ENCODE measurements around the gene CYTH1. TPM values are rescaled to one million over a fixed set of nuclear protein-coding genes. Genes with fewer than 3 reads are reported as not detected.

Gene CYTH1
- total RNA-seq, 1 experiment from 2014 or later: 20.0 TPM

GRCh38 chr17:78644931-78645351 is 137.1 kb downstream of the CYTH1 start:
- Mint-ChIP-seq H3K4me3 (no peak overlapping the region), H3K27ac (no peak overlapping the region), H3K27me3 (ENCODE audit: low read depth) (no peaks in the 10 kb centered on the region), H3K36me3 (no peaks in the 10 kb centered on the region), H3K9me3 (peaks cover 3% of the 10 kb centered on the region; the same call in 1 of the 2 replicates), H3K4me1 (no peaks in the 10 kb centered on the region)
- TF ChIP-seq ZNF512 (CRISPR knock-in tag; IDR thresholded peaks at IDR 0.05; ENCODE audit: borderline replicate concordance) (no peak), ZNF416 (CRISPR knock-in tag; IDR thresholded peaks at IDR 0.05) (no peak)
- POLR2A ChIA-PET: no interaction called here
- DNase-seq (ENCODE audit: low spot score) (no peak), ATAC-seq (no peak)
- CTCF ChIA-PET: interaction anchor here (1.2 to 1.3 kb wide), 2 partner anchors 9 to 148 kb away, joined by 3 read pairs; no protein-coding TSS in a partner anchor

GRCh38 chr17:78644224-78644623 is 137.8 kb downstream of the CYTH1 start:
- Mint-ChIP-seq H3K36me3 (no peaks in the 10 kb centered on the region), H3K27me3 (ENCODE audit: low read depth) (no peaks in the 10 kb centered on the region), H3K4me1 (no peaks in the 10 kb centered on the region), H3K27ac (no peak overlapping the region), H3K9me3 (peaks cover 3% of the 10 kb centered on the region; the same call in 1 of the 2 replicates), H3K4me3 (no peak overlapping the region)
- no peak for DNase-seq (ENCODE audit: low spot score)
- ChIA-PET CTCF (interaction anchor here (0.7 to 1.5 kb wide), 4 partner anchors 10 to 758 kb away, joined by 3 read pairs; no protein-coding TSS in a partner anchor), POLR2A (no interaction called here)
- no peak for ATAC-seq
- TF ChIP-seq GRHL2 (CRISPR knock-in tag; IDR thresholded peaks at IDR 0.05; ENCODE audit: insufficient replicate concordance, severe bottlenecking) (no peak), EMX1 (CRISPR knock-in tag; IDR thresholded peaks at IDR 0.05) (no peak), TCF7 (CRISPR knock-in tag; IDR thresholded peaks at IDR 0.05; ENCODE audit: low read depth) (no peak)

GRCh38 chr17:78643326-78643725 is 138.7 kb downstream of the CYTH1 start:
- H3K4me1 Mint-ChIP-seq: no peaks in the 10 kb centered on the region
- H3K27me3 Mint-ChIP-seq (ENCODE audit: low read depth): no peaks in the 10 kb centered on the region
- H3K27ac Mint-ChIP-seq: no peak overlapping the region
- TF ChIP-seq FOXK1 (CRISPR knock-in tag; IDR thresholded peaks at IDR 0.05): no peak
- no peak for TF ChIP-seq CBFB (CRISPR knock-in tag; IDR thresholded peaks at IDR 0.05; ENCODE audit: low read depth)
- no peak for TF ChIP-seq ZNF532 (CRISPR knock-in tag; IDR thresholded peaks at IDR 0.05; ENCODE audit: borderline replicate concordance)
- no peak for TF ChIP-seq MLX (CRISPR knock-in tag; IDR thresholded peaks at IDR 0.05)
- no peak for TF ChIP-seq SMAD4 (CRISPR knock-in tag; IDR thresholded peaks at IDR 0.05)
- TF ChIP-seq ZNF281 (CRISPR knock-in tag; IDR thresholded peaks at IDR 0.05): no peak
- TF ChIP-seq TEAD1 (CRISPR knock-in tag; IDR thresholded peaks at IDR 0.05): no peak
- H3K4me3 Mint-ChIP-seq: no peak overlapping the region
- no peaks in the 10 kb centered on the region for H3K36me3 Mint-ChIP-seq
- ATAC-seq (no peak), DNase-seq (ENCODE audit: low spot score) (no peak)
- H3K9me3 Mint-ChIP-seq: no peaks in the 10 kb centered on the region
- ChIA-PET CTCF (interaction anchor here (0.7 to 1.5 kb wide), 2 partner anchors 31 to 65 kb away, joined by 3 read pairs; no protein-coding TSS in a partner anchor), POLR2A (no interaction called here)

Measured in WTC11 (cell line).